ENCODE measurements around the gene ZNF579. TPM values are rescaled to one million over a fixed set of nuclear protein-coding genes. Genes with fewer than 3 reads are reported as not detected.
A peak's percentile ranks its signal among the peaks of the same experiment; 100 is the strongest.
"Not testable (repeated sequence)": the region's sequence is repeated elsewhere in the genome, so short reads cannot be mapped to it uniquely, and the experiment has no call there.

Gene ZNF579
- total and polyA plus RNA-seq, 9 of the 15 experiments (the other 6 are each of a cell fraction or from before 2014, with no cell fraction given), result 0.06 to 15.9 (median 1.6) TPM

DNA sequence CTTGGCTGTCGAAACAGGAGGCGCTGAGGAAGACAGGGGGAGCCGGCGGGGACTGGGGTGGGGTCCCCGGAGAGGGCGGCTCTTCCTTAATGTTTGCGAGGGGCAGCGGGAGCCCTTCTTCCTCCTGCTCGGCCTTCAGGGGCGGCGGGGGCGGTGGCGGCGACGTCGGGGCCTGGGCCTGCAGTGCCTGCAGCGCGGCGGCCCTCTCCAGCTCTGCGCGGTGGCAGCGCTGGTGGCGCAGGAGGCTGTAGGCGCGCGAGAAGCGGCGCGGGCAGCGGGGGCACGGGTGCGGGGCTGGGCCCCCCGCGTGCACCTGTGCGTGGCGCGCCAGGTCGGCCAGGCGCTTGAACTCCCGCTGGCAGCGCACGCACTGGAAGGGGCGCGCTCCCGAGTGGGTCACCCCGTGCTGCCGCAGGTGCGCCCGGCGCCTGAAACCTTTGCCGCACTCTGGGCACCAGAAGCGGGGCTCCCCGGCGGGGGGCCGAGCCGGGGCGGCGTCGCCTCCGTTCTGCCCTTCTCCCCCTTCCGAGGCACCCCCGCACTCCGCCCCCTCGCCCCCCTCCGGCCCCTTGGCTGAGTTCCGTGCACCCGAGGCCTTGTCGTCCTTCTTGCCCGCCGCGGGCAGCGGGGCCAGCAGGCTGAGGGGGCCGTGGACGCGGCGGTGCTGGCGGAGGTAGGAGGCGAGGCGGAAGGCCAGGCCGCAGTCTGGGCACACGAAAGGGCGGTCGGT, 2.5 kb downstream of the ZNF579 start (continued):
- TF ChIP-seq NCOA4 (IDR thresholded peaks at IDR 0.05; ENCODE audit: partially characterized antibody) (no peak), CBFA2T2 (conservative IDR thresholded peaks at IDR 0.05) (no peak)

DNA sequence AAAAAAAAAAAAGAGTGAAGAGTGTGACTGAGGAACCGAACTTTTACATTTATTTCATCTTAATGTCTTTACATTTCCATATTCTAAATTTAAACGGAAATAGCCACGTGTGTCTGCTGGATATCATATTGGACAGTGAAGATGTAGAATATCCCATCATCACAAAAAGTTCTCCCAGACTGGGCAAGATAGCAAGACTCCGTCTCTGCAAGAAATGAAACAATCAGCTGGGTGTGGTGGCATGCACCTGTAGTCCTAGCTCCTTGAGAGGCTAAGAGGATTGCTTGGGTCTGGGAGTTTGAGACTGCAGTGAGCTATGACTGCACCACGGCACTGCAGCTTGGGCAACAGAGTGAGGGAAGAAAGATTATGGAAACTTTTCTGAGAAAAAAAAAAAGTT, 3.9 kb downstream of the ZNF579 start:
- Histone ChIP-seq H3K79me2 (ENCODE audit: control insufficient read depth, insufficient read depth, low read length) (peaks cover 12% of the 10 kb centered on the region), H3K27ac (ENCODE audit: extremely low read depth, low read depth, low read length) (no peak overlapping the region), H3K9me3 (replicated peaks; ENCODE audit: control insufficient read depth, insufficient read depth, low read depth, low read length) (no peaks in the 10 kb centered on the region), H3K27me3 (ENCODE audit: control insufficient read depth in 2 of 2, insufficient read depth in 2 of 2, low read length in 2 of 2) (no peaks in the 10 kb centered on the region), H3K4me3 (no peak overlapping the region), H4K20me1 (replicated peaks; ENCODE audit: control insufficient read depth, insufficient read depth, low read length) (no peaks in the 10 kb centered on the region), H3K4me1 (replicated peaks in 1 of 2; ENCODE audit: control insufficient read depth in 2 of 2, insufficient read depth in 2 of 2, low read length in 2 of 2) (peaks cover 4 to 22% of the 10 kb centered on the region in 2 experiments; a peak in 4 of 5 replicates), H3K9me1 (ENCODE audit: control insufficient read depth, insufficient read depth, low read length) (no peaks in the 10 kb centered on the region), H3K9ac (ENCODE audit: insufficient read depth in 1 of 2, low read depth in 2 of 2, low read length in 2 of 2) (no peak overlapping the region), H3K36me3 (ENCODE audit: control insufficient read depth, insufficient read depth, low read length) (peaks cover 12% of the 10 kb centered on the region; the same call in 2 of the 3 replicates), H3K4me2 (ENCODE audit: insufficient read depth, low read length) (no peak overlapping the region), H2AFZ (ENCODE audit: low read depth, low read length) (no peak overlapping the region)
- intact Hi-C loops (cut with micrococcal nuclease), result no loop called here
- FAIRE-seq (no peak), DNase-seq (ENCODE audit: extremely low read depth in 1 of 4, low spot score in 3 of 4) (no peak), ATAC-seq (no peak)
- 58% methylated on average over 5 of the region's 5 CpGs for WGBS (ENCODE audit: insufficient coverage, low coverage, missing lambda C conversion rate)
- ChIA-PET POLR2A (interaction anchor here (0.5 to 0.6 kb wide), 2 partner anchors 109 to 662 kb away, joined by 3 to 4 read pairs; no protein-coding TSS in a partner anchor), CTCF (ENCODE audit: low intra/inter-chr PET ratio) (no interaction called here)
- in situ Hi-C loops (cut with MboI), result no loop called here
- TF ChIP-seq RBM25 (IDR thresholded peaks at IDR 0.05; ENCODE audit: low read depth, low read length, severe bottlenecking) (peak; percentile 4), SIRT6 (IDR thresholded peaks at IDR 0.05; ENCODE audit: low read depth, low read length) (no peak), L3MBTL2 (IDR thresholded peaks at IDR 0.05) (no peak), ZNF121 (CRISPR knock-in tag; conservative IDR thresholded peaks at IDR 0.05) (peak; percentile 52; the same call in 1 of the 2 replicates), HMGXB4 (CRISPR knock-in tag; IDR thresholded peaks at IDR 0.05) (no peak)
- no TSS peak for BruUV-seq (replicated peaks)

DNA sequence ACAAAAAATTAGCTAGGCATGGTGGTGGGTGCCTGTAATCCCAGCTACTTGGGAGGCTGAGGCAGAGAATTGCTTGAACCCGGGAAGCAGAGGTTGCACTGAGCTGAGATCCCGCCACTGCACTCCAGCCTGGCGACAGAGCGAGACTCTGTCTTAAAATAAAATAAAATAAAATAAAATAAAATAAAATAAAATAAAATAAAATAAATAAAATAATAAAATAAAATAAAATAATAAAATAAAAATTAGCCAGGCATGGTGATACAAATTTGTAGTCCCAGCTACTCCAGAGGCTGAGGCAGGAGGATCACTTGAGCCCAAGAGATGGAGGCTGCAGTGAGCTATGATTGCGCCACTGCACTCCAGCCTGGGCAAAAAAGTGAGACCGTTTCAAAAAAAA, 6.7 kb downstream of the ZNF579 start:
- CTCF ChIA-PET (ENCODE audit: low intra/inter-chr PET ratio); intact Hi-C loops (cut with micrococcal nuclease): not testable (repeated sequence)

More for the DNA sequence above, 6.7 kb downstream of the ZNF579 start:
- FAIRE-seq; DNase-seq (ENCODE audit: extremely low read depth in 1 of 4, low spot score in 3 of 4); H3K4me2 ChIP-seq (ENCODE audit: insufficient read depth, low read length); BruUV-seq (replicated peaks); H2AFZ ChIP-seq (ENCODE audit: low read depth, low read length); H3K27ac ChIP-seq (ENCODE audit: extremely low read depth, low read depth, low read length); H3K9ac ChIP-seq (ENCODE audit: insufficient read depth in 1 of 2, low read depth in 2 of 2, low read length in 2 of 2); H3K4me1 ChIP-seq (replicated peaks in 1 of 2; ENCODE audit: control insufficient read depth in 2 of 2, insufficient read depth in 2 of 2, low read length in 2 of 2); H3K4me3 ChIP-seq; H3K27me3 ChIP-seq (ENCODE audit: control insufficient read depth in 2 of 2, insufficient read depth in 2 of 2, low read length in 2 of 2); H3K9me1 ChIP-seq (ENCODE audit: control insufficient read depth, insufficient read depth, low read length); ATAC-seq; H4K20me1 ChIP-seq (replicated peaks; ENCODE audit: control insufficient read depth, insufficient read depth, low read length); H3K9me3 ChIP-seq (replicated peaks; ENCODE audit: control insufficient read depth, insufficient read depth, low read depth, low read length); H3K79me2 ChIP-seq (ENCODE audit: control insufficient read depth, insufficient read depth, low read length); in situ Hi-C loops (cut with MboI): not testable (repeated sequence)
- H3K36me3 ChIP-seq (ENCODE audit: control insufficient read depth, insufficient read depth, low read length), result peaks cover 12% of the 10 kb centered on the region; the same call in 2 of the 3 replicates
- 70% methylated on average over 6 of the region's 6 CpGs for WGBS (ENCODE audit: insufficient coverage, low coverage, missing lambda C conversion rate)
- POLR2A ChIA-PET, result interaction anchor here (0.7 to 1.3 kb wide), 4 partner anchors 21 to 56 kb away, joined by 3 to 4 read pairs (median 4); partner anchors contain the start of gene FIZ1

Data from K562 (cell line).